Small intestine (tissue), 7 donors: ENCODE measurements around the gene CPLX1. TPM values are rescaled to one million over a fixed set of nuclear protein-coding genes. Genes with fewer than 3 reads are reported as not detected.
A peak's percentile ranks its signal among the peaks of the same experiment; 100 is the strongest.
"Not testable (repeated sequence)": the region's sequence is repeated elsewhere in the genome, so short reads cannot be mapped to it uniquely, and the experiment has no call there.

Experiments used
- DNase-seq, 2 donors: peaks; one replicate each; pipeline versions ENCODE4 v3.0.0 to v3.0.0-alpha.2; 2013
- FAIRE-seq: peaks from 2 replicates; lab custom pipeline; 2012; peaks lifted over from hg19 to GRCh38; lab: Jason Lieb, UNC
- H3K27ac ChIP-seq, 3 donors: one replicate each; pipeline ENCODE4 v1.5.1; 2013; ENCODE audit warnings: low read length in 2 of 3, mild to moderate bottlenecking in 2 of 3, control low read depth in 1 of 3, inconsistent platforms in 1 of 3, low read depth in 1 of 3, moderate library complexity in 1 of 3
- H3K27me3 ChIP-seq, 3 donors: one replicate each; pipeline ENCODE4 v1.6.1; 2013; ENCODE audit warnings: low read length in 3 of 3, inconsistent platforms in 1 of 3; ENCODE audit not compliant: control insufficient read depth in 3 of 3, insufficient read depth in 3 of 3
- H3K36me3 ChIP-seq, 3 donors: one replicate each; pipeline ENCODE4 v1.6.1; 2013; ENCODE audit warnings: low read length in 3 of 3, inconsistent platforms in 1 of 3, low read depth in 1 of 3, mild to moderate bottlenecking in 1 of 3, moderate library complexity in 1 of 3; ENCODE audit not compliant: control insufficient read depth in 3 of 3, insufficient read depth in 2 of 3
- H3K4me1 ChIP-seq, 3 donors: one replicate each; pipeline ENCODE4 v1.6.1; 2013; ENCODE audit warnings: low read length in 2 of 3, inconsistent platforms in 1 of 3, low read depth in 1 of 3, mild to moderate bottlenecking in 1 of 3, moderate library complexity in 1 of 3; ENCODE audit not compliant: control insufficient read depth in 3 of 3, insufficient read depth in 2 of 3
- H3K4me3 ChIP-seq, 3 donors: one replicate each; pipeline ENCODE4 v1.5.1; 2013; ENCODE audit warnings: low read length in 3 of 3, control low read depth in 1 of 3, inconsistent platforms in 1 of 3, low read depth in 1 of 3, mild to moderate bottlenecking in 1 of 3, moderate library complexity in 1 of 3
- H3K9me3 ChIP-seq, 2 donors: one replicate each; pipeline ENCODE4 v1.6.1; 2013; ENCODE audit warnings: low read depth in 1 of 2, low read length in 1 of 2; ENCODE audit not compliant: control insufficient read depth in 2 of 2, insufficient read depth in 1 of 2
- WGBS, 3 donors: extraction: QIAGEN DNeasy Blood & Tissue Kit; methylation state at CpG; one replicate each; pipeline ENCODE4 v1.1.7; 2013; 5-methylcytosine and 5-hydroxymethylcytosine counted together
- polyA plus RNA-seq, 4 donors: library from polyadenylated mRNA; stranded (reverse) in 3 of 4; unstranded in 1 of 4; fragments of 200-250 nt in 3 of 4; fragments of 120-200 nt in 1 of 4; gene quantifications; one replicate each; pipeline versions ENCODE4 v1.2.1 to v1.2.3, GENCODE V29; 2013
- donor health status: healthy with polysubstance abuse.
- donor health status: control.
- donor health status: control.
- donor health status: Bipolar disorder and iron deficiency.
- donor health status: healthy.

The CPLX1 gene
- polyA plus RNA-seq, 4 donors = 1.4 to 2.6 TPM; not detected in 2

GRCh38 chr4:738781-739280, 87.1 kb downstream of the CPLX1 start:
- WGBS, 3 donors = 15 to 58% (median 47%) methylated on average over 16 of the region's 16 CpGs
- FAIRE-seq = no peak
- DNase-seq = peak; percentile 78 to 96
- Histone ChIP-seq H3K4me1 (peaks cover 0 to 7% (median 0%) of the 10 kb centered on the region in 3 donors), H3K27ac (peak overlapping the region; percentile 44 to 74 (median 70)), H3K4me3 (no peak overlapping the region), H3K9me3 (no peaks in the 10 kb centered on the region), H3K27me3 (no peaks in the 10 kb centered on the region), H3K36me3 (peaks cover 14 to 83% (median 15%) of the 10 kb centered on the region in 3 donors)

DNA sequence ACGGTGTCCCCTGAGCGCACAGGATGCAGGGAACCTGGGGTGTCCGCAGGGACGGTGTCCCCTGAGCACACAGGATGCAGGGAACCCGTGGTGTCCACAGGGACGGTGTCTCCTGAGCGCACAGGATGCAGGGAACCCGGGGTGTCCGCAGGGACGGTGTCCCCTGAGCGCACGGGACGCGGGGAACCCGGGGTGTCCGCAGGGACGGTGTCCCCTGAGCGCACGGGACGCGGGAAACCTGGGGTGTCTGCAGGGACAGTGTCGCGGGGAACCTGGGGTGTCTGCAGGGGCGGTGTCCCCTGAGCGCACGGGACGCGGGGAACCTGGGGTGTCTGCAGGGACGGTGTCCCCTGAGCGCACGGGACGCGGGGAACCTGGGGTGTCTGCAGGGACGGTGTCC, 89.4 kb downstream of the CPLX1 start:
- not testable (repeated sequence) for DNase-seq, H3K27ac ChIP-seq, H3K9me3 ChIP-seq, H3K4me1 ChIP-seq, H3K27me3 ChIP-seq, H3K4me3 ChIP-seq, FAIRE-seq
- peaks cover 17 to 79% (median 19%) of the 10 kb centered on the region in 3 donors for H3K36me3 ChIP-seq
- WGBS, 3 donors = 97 to 99% (median 97%) methylated on average over 23 to 33 of the region's 34 CpGs

- 96 to 97% (median 96%) methylated on average over 8 of the region's 8 CpGs for WGBS, 3 donors
- Histone ChIP-seq H3K9me3 (peaks cover 0 to 4% of the 10 kb centered on the region in 2 donors), H3K36me3 (peaks cover 19 to 78% (median 21%) of the 10 kb centered on the region in 3 donors), H3K4me3 (no peak overlapping the region), H3K27me3 (no peaks in the 10 kb centered on the region), H3K27ac (no peak overlapping the region), H3K4me1 (peaks cover 0 to 7% (median 0%) of the 10 kb centered on the region in 3 donors)
- DNase-seq (no peak), FAIRE-seq (no peak)
Measured at GRCh38 chr4:735583-735982, 90.3 kb downstream of the CPLX1 start.

Other genes starting within 250 kb of the CPLX1 start
- under 1 TPM in 2 of 4 donors, not detected in 2; 0.04 to 0.22 TPM for gene TMEM271, start 249.8 kb downstream of the CPLX1 start, polyA plus RNA-seq
- 10 to 100 TPM in 1 of 4 donors, 1 to 10 TPM in 1, not detected in 2; 1.8 to 35.2 TPM for gene PDE6B, start 200.6 kb downstream of the CPLX1 start, polyA plus RNA-seq
- gene ATP5ME, start 151.9 kb downstream of the CPLX1 start, polyA plus RNA-seq = 1,000 to 10,000 TPM in 1 of 4 donors, 100 to 1,000 TPM in 3; 447 to 1,305 (median 893) TPM
- 100 to 1,000 TPM in 2 of 4 donors, 10 to 100 TPM in 2; 36.1 to 316 (median 159) TPM for gene MYL5, start 151.6 kb downstream of the CPLX1 start, polyA plus RNA-seq
- gene SLC49A3, start 137.0 kb downstream of the CPLX1 start, polyA plus RNA-seq = 1 to 10 TPM; 3.4 to 7.8 (median 4.6) TPM
- 10 to 100 TPM; 27.3 to 71.6 (median 55.3) TPM for gene PCGF3, start 120.3 kb downstream of the CPLX1 start, polyA plus RNA-seq
- 100 to 1,000 TPM in 3 of 4 donors, 10 to 100 TPM in 1; 98.4 to 463 (median 230) TPM for gene GAK, start 106.2 kb upstream of the CPLX1 start, polyA plus RNA-seq
- 10 to 100 TPM; 23.1 to 29.5 (median 24.3) TPM for gene TMEM175, start 106.3 kb upstream of the CPLX1 start, polyA plus RNA-seq
- gene DGKQ, start 147.4 kb upstream of the CPLX1 start, polyA plus RNA-seq = 10 to 100 TPM; 18.9 to 42.3 (median 26.8) TPM
- 10 to 100 TPM; 10.8 to 20.9 (median 13.1) TPM for gene IDUA, start 160.9 kb upstream of the CPLX1 start, polyA plus RNA-seq
- 1 to 10 TPM in 3 of 4 donors, under 1 TPM in 1; 0.54 to 8.6 (median 2.7) TPM for gene SLC26A1, start 167.3 kb upstream of the CPLX1 start, polyA plus RNA-seq
- gene FGFRL1, start 185.5 kb upstream of the CPLX1 start, polyA plus RNA-seq = 10 to 100 TPM in 2 of 4 donors, 1 to 10 TPM in 2; 1.8 to 10.9 (median 7.3) TPM